ENCODE data around the gene ITIH2. TPM values are rescaled to one million over a fixed set of nuclear protein-coding genes. Genes with fewer than 3 reads are reported as not detected.

Gene ITIH2
- total RNA-seq, 1 experiment from 2014 or later, result 13.3 TPM

- no peaks in the 10 kb centered on the region for H3K36me3 Mint-ChIP-seq (ENCODE audit: insufficient read depth, unreplicated experiment)
- ChIA-PET CTCF (no interaction called here), POLR2A (no interaction called here)
- Histone ChIP-seq H3K9me3 (no peaks in the 10 kb centered on the region), H3K4me1 (peaks cover 9% of the 10 kb centered on the region), H3K27me3 (replicated peaks; ENCODE audit: control insufficient read depth, insufficient read depth, low read length) (no peaks in the 10 kb centered on the region), H3K4me3 (ENCODE audit: low read depth, low read length) (no peak overlapping the region), H3K36me3 (ENCODE audit: control insufficient read depth, insufficient read depth, low read length) (no peaks in the 10 kb centered on the region)
- DNase-seq, result no peak
- H3K4me1 Mint-ChIP-seq (ENCODE audit: low read depth, unreplicated experiment), result peaks cover 7% of the 10 kb centered on the region
- TF ChIP-seq CTCF (IDR thresholded peaks at IDR 0.05; ENCODE audit: insufficient read depth in 1 of 2, low read depth in 1 of 2, low read length in 1 of 2, severe bottlenecking in 1 of 2, unreplicated experiment in 1 of 2), result no peak
- H3K4me3 Mint-ChIP-seq (ENCODE audit: unreplicated experiment), result no peak overlapping the region
- H3K9me3 Mint-ChIP-seq (ENCODE audit: unreplicated experiment), result no peaks in the 10 kb centered on the region
- no peak overlapping the region for H3K27ac Mint-ChIP-seq (ENCODE audit: unreplicated experiment)
- no peaks in the 10 kb centered on the region for H3K27me3 Mint-ChIP-seq (ENCODE audit: insufficient read depth, unreplicated experiment)
- intact Hi-C loops (cut with micrococcal nuclease; ENCODE audit: unreplicated experiment), result no loop called here
- no TSS peak for BruUV-seq (replicated peaks)
These were observed 37.3 kb upstream of the ITIH2 start for GRCh38 chr10:7665767-7666166.

GRCh38 chr10:7666253-7667023, 36.7 kb upstream of the ITIH2 start, which contains the start of gene ITIH5:
Gene ITIH5, minus strand, starts transcription at chr10:7666966. Its CDS starts 74 bp downstream, at chr10:7666892.
- H3K27ac Mint-ChIP-seq (ENCODE audit: unreplicated experiment), result no peak within 1 kb of the TSS
- H3K4me1 Mint-ChIP-seq (ENCODE audit: low read depth, unreplicated experiment), result peaks cover 7% of the 10 kb centered on the region
- H3K27me3 Mint-ChIP-seq (ENCODE audit: insufficient read depth, unreplicated experiment), result no peaks in the 10 kb centered on the region
- POLR2A ChIA-PET, result no interaction called here
- H3K9me3 Mint-ChIP-seq (ENCODE audit: unreplicated experiment), result no peaks in the 10 kb centered on the region
- intact Hi-C loops (cut with micrococcal nuclease; ENCODE audit: unreplicated experiment), result no loop called here
- no peak within 1 kb of the TSS for H3K4me3 Mint-ChIP-seq (ENCODE audit: unreplicated experiment)
- peaks cover 2% of the 10 kb centered on the region for H3K4me1 ChIP-seq
- H3K36me3 Mint-ChIP-seq (ENCODE audit: insufficient read depth, unreplicated experiment), result no peaks in the 10 kb centered on the region
- no peaks in the 10 kb centered on the region for H3K9me3 ChIP-seq
- no peak for TF ChIP-seq CTCF (IDR thresholded peaks at IDR 0.05; ENCODE audit: insufficient read depth in 1 of 2, low read depth in 1 of 2, low read length in 1 of 2, severe bottlenecking in 1 of 2, unreplicated experiment in 1 of 2)
- H3K36me3 ChIP-seq (ENCODE audit: control insufficient read depth, insufficient read depth, low read length), result no peaks in the 10 kb centered on the region
- no peak for DNase-seq
- no peak within 1 kb of the TSS for H3K4me3 ChIP-seq (ENCODE audit: low read depth, low read length)
- no peaks in the 10 kb centered on the region for H3K27me3 ChIP-seq (replicated peaks; ENCODE audit: control insufficient read depth, insufficient read depth, low read length)
- BruUV-seq (replicated peaks), result no TSS peak
- CTCF ChIA-PET, result no interaction called here

- Mint-ChIP-seq H3K36me3 (ENCODE audit: insufficient read depth, unreplicated experiment) (no peaks in the 10 kb centered on the region), H3K27me3 (ENCODE audit: insufficient read depth, unreplicated experiment) (no peaks in the 10 kb centered on the region), H3K9me3 (ENCODE audit: unreplicated experiment) (peaks cover under 1% of the 10 kb centered on the region), H3K27ac (ENCODE audit: unreplicated experiment) (no peak overlapping the region), H3K4me1 (ENCODE audit: low read depth, unreplicated experiment) (peaks cover 7% of the 10 kb centered on the region), H3K4me3 (ENCODE audit: unreplicated experiment) (no peak overlapping the region)
- CTCF ChIA-PET, result no interaction called here
- BruUV-seq (replicated peaks), result no TSS peak
- TF ChIP-seq CTCF (IDR thresholded peaks at IDR 0.05; ENCODE audit: insufficient read depth in 1 of 2, low read depth in 1 of 2, low read length in 1 of 2, severe bottlenecking in 1 of 2, unreplicated experiment in 1 of 2), result no peak
- POLR2A ChIA-PET, result no interaction called here
- no peaks in the 10 kb centered on the region for H3K9me3 ChIP-seq
- intact Hi-C loops (cut with micrococcal nuclease; ENCODE audit: unreplicated experiment), result no loop called here
- DNase-seq, result no peak
- no peaks in the 10 kb centered on the region for H3K27me3 ChIP-seq (replicated peaks; ENCODE audit: control insufficient read depth, insufficient read depth, low read length)
- H3K4me1 ChIP-seq, result 0 out of 2 replicates have a peak, but pooled peaks cover 1% of the 10 kb centered on the region
- H3K36me3 ChIP-seq (ENCODE audit: control insufficient read depth, insufficient read depth, low read length), result no peaks in the 10 kb centered on the region
- no peak overlapping the region for H3K4me3 ChIP-seq (ENCODE audit: low read depth, low read length)
These were observed 35.6 kb upstream of the ITIH2 start for GRCh38 chr10:7667262-7668141.

Measured in Caco-2 (cell line).